GM19438 (cell line): ENCODE measurements around the gene PREX1.

Source experiments
- ATAC-seq: cut with Tn5 transposase; IDR thresholded peaks from one replicate; pipeline ENCODE4 v1.9.1; 2021; ENCODE audit warnings: low read depth; ENCODE audit not compliant: unreplicated experiment

PREX1 gene

GRCh38 chr20:48648482-48649051 is 179.2 kb downstream of the PREX1 start:
- no peak for ATAC-seq

DNA sequence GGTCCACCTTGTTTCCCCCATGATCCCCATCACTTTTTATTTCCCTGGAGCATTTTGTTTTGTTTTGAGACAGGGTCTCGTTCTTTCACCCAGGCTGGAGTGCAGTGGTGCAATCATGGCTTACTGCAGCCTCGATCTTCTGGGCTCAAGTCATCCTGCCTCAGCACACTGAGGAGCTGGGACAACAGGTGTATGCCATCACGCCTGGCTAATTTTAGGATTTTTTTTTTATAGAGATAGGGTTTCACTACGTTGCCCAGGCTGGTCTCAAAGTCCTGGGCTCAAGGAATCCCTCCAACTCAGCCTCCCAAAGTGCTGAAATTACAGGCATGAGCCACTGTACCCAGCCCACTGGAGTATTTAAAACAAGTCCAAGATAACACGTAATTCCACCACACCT is 179.9 kb downstream of the PREX1 start:
- no peak for ATAC-seq

- no peak for ATAC-seq
These were observed 182.1 kb downstream of the PREX1 start for GRCh38 chr20:48645666-48646065.

- no peak for ATAC-seq
These were observed 183.4 kb downstream of the PREX1 start for GRCh38 chr20:48644286-48644828.

DNA sequence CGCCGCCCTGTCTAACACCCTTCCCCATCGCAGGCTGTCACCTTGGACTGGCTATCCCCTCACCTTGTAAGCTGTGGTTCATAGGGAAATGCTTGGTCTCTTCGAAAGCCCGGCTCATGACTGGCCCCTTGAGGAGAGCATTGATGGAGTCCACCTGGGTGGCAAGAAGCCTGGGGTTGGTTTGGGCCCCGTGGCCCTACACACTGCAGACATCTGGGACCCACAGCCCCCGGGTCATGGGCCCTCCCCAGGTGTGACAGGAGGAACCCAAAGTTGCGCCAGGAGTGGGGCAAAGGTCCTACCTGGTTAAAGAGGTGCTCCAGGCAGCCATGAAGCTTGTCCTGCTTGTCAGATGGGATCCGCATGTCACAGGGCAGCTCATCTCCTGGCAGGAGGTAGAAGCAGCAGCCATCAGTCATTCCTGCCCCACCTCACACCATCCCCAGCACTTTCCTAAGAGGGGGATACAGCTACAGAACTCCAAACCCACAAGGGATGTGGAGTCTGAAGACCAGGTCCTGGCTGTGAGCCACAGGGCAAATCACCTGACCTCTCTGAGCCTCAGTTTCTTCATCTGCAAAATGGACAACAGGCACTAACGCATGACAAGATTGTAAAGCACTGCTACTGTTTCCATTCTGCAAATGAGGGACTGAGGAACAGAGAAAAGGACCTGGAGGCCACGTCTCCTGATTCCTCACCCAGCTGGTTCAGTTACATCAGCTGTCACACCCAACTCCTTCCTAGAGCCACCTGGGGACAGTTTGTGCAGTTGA is 185.5 kb downstream of the PREX1 start:
- no peak for ATAC-seq

GRCh38 chr20:48640871-48641270 is 186.9 kb downstream of the PREX1 start:
- no peak for ATAC-seq

- no peak for ATAC-seq
These were observed 187.9 kb downstream of the PREX1 start for GRCh38 chr20:48639899-48640298.

DNA sequence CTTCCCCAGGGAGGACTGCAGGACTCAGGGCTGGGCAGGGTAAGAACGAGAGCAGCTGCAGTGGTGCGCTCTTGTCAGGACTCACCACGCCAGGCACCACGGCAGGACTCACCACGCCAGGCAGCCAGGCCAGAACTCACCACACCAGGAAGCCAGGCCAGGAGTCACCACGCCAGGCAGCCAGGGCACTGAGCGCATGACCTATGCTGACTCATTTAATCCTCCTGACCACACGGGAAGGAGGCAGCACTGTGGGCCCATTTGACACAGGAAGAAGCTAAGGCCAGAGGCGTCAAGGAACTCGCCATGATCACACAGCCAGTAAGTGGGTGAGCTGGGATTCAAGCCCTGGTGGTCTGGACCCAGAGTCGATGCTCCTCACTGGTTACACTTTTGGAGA is 189.3 kb downstream of the PREX1 start:
- no peak for ATAC-seq

- no peak for ATAC-seq
These were observed 190.3 kb downstream of the PREX1 start for GRCh38 chr20:48637461-48637860.

- no peak for ATAC-seq
These were observed 191.5 kb downstream of the PREX1 start for GRCh38 chr20:48636301-48636700.

GRCh38 chr20:48635791-48636267 is 192.0 kb downstream of the PREX1 start:
- ATAC-seq, result no peak

GRCh38 chr20:48635361-48635760 is 192.4 kb downstream of the PREX1 start:
- no peak for ATAC-seq

GRCh38 chr20:48634641-48635040 is 193.2 kb downstream of the PREX1 start:
- ATAC-seq, result no peak

DNA sequence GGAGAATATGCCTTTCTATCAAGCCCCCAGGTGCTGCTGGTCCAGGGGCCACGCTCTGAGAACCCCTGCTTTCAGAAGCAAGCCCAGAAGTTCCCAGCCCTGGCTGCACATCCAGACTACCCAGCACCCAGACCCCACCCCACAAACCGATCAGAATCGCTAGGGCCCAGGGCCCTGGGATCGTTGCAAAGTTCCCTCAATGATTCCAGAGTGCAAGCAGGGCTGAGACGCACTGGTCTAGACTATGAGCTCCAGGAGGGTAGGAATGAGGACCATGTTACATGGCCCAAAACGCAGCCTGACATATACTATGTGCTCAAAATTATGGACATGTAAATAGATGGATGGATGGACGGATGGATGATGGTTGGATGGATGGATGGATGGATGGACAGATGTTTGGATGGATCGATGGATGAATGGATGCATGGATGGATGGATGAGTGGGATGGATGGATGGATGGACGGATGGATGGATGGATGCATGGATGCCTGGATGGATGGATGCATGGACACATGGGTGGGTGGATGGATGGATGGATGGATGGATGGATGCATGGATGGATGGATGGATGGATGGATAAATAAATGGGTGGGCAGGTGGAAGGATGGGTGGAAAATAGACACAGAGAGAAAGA is 194.1 kb downstream of the PREX1 start:
- no peak for ATAC-seq

DNA sequence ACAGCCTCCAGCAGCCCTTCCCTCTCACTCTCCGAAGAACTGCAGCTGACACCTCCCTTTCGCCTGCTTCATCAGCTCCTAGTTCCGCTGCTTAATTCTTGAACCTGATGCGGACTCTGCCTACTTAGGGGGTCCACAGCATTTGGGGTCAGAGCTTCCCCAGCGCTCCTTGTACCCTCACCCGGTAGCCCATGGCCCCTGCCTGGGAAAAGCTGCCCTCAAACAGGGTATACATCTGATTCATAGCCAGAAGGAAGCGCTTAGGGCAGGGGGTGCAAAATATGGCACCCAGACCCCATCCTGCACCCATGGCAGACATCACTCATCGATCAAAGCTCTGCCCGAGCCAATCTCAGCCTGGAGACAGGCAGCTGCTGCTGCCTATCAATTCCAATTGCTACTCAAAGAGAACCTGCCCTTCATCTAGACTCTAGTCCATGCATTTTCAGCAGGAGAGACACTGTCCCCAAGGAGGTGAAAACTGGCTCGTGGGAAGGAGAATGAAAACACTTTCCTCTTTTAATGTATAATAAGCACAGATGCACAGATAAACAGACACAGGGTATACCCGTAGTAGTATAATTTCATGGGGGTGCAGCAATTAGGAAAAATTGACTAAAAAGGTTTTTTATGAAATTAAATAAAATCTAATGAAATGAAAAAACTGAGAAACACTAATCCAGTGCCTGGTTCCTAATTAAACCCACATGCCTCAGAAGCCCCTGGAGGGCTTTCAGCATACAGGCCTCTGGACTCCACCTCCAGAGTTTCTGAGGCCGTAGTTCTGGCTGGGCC is 194.8 kb downstream of the PREX1 start:
- no peak for ATAC-seq

DNA sequence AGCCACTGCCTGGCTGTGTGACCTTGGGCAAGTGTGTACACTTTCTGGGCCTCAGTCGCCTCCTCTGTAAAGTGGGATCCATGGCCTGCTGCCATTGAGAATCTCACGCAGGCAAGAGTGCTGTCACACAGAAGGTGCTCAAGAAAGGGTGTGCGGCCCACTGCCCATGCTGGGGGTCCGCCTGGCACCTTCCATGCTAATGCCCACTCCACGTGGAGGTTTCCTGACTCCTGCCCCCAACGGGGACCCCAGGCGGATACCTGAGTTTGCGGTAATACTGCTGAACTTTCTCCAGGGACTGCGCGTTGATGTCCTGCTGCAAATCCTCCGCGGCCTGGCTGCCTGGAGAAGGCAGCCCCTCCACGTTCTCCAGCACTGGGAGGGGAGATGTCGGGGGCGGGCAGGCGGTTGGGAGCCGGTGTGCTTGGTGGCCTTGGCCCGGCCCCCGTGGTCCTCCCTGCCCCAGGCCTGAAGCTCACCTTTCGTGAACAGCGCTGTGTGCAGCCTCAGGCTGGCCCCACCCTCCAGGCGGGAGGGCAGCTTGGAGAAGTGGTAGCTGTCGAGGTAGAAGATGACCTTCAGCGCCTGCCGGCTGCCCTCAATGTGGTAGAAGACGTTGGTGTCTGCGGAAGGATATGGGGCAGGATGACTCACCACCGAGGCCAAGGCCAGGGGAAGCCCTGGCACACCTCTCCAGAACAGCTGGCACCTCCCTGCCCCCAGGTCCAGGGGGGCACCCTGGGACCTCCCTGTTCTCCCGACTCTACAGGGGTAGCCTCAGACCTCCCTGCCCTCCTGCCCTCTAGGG is 195.6 kb downstream of the PREX1 start:
- ATAC-seq, result no peak

- ATAC-seq, result no peak
These were observed 196.4 kb downstream of the PREX1 start for GRCh38 chr20:48631114-48632016.

GRCh38 chr20:48630342-48631075 is 197.3 kb downstream of the PREX1 start:
- ATAC-seq, result no peak
